Ishikawa (cell line): ENCODE results near the gene NRBF2.

Experiments used
- CEBPB ChIP-seq: IDR thresholded peaks from 2 replicates; pipeline ENCODE4 v1.6.1; 2012
- CREB1 ChIP-seq: IDR thresholded peaks from 2 replicates; pipeline ENCODE4 v1.6.1; 2012; ENCODE audit warnings: low read depth
- EGR1 ChIP-seq: IDR thresholded peaks from 2 replicates; pipeline ENCODE4 v1.6.1; 2012
- EP300 ChIP-seq: IDR thresholded peaks from 2 replicates; pipeline ENCODE4 v1.6.1; 2012; ENCODE audit warnings: borderline replicate concordance
- FOXM1 ChIP-seq: IDR thresholded peaks from 2 replicates; pipeline ENCODE4 v1.6.1; 2012; ENCODE audit warnings: low read depth, borderline replicate concordance
- NFIC ChIP-seq: IDR thresholded peaks from 2 replicates; pipeline ENCODE4 v1.6.1; 2012
- RAD21 ChIP-seq: IDR thresholded peaks from 2 replicates; pipeline ENCODE4 v1.6.1; 2012; ENCODE audit warnings: low read depth
- TAF1 ChIP-seq: IDR thresholded peaks from 2 replicates; pipeline ENCODE4 v1.6.1; 2012; ENCODE audit warnings: low read depth, mild to moderate bottlenecking
- TCF12 ChIP-seq: IDR thresholded peaks from 2 replicates; pipeline ENCODE4 v1.6.1; 2012; ENCODE audit warnings: low read depth
- YY1 ChIP-seq: IDR thresholded peaks from 2 replicates; pipeline ENCODE4 v1.6.1; 2012; ENCODE audit warnings: low read depth
- ZBTB7A ChIP-seq: IDR thresholded peaks from 2 replicates; pipeline ENCODE4 v1.6.1; 2012; ENCODE audit warnings: low read depth
- TF ChIP-seq, protein P1 (sequence below): IDR thresholded peaks from 2 replicates; pipeline ENCODE4 v1.6.1; 2012
- TF ChIP-seq, protein P2 (sequence below): IDR thresholded peaks from 2 replicates; pipeline ENCODE4 v1.6.1; 2012
- TF ChIP-seq, protein P3 (sequence below): IDR thresholded peaks from 2 replicates; pipeline ENCODE4 v1.6.1; 2012; ENCODE audit warnings: low read depth, mild to moderate bottlenecking

The NRBF2 gene

DNA sequence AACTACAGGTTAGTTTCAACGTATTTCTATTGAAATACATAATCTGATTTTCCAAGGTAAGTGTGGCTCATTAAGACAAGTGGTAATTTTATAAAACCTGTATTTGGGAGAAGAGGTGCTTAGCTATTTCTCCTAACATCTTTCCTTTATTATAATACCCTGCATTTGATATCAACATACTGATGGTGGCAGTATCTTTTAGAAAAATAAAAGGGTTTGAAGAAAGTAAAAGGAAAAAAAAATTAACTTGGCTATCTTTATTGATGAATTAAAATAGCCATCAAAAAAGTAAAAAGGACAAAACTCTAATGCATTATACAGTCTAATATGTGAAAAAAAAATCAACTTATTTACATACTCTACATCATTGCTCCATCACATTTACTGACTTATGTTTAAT, 68.0 kb downstream of the NRBF2 start:
- TF ChIP-seq, protein P1, sequence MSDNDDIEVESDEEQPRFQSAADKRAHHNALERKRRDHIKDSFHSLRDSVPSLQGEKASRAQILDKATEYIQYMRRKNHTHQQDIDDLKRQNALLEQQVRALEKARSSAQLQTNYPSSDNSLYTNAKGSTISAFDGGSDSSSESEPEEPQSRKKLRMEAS, result no peak
- no peak for TF ChIP-seq EGR1
- TF ChIP-seq FOXM1, result no peak
- no peak for TF ChIP-seq CREB1
- TF ChIP-seq CEBPB, result no peak
- TF ChIP-seq, protein P2, sequence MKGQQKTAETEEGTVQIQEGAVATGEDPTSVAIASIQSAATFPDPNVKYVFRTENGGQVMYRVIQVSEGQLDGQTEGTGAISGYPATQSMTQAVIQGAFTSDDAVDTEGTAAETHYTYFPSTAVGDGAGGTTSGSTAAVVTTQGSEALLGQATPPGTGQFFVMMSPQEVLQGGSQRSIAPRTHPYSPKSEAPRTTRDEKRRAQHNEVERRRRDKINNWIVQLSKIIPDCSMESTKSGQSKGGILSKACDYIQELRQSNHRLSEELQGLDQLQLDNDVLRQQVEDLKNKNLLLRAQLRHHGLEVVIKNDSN, result no peak
- TF ChIP-seq EP300, result no peak
- no peak for TF ChIP-seq ZBTB7A
- no peak for TF ChIP-seq TCF12
- no peak for TF ChIP-seq RAD21
- TF ChIP-seq, protein P3, sequence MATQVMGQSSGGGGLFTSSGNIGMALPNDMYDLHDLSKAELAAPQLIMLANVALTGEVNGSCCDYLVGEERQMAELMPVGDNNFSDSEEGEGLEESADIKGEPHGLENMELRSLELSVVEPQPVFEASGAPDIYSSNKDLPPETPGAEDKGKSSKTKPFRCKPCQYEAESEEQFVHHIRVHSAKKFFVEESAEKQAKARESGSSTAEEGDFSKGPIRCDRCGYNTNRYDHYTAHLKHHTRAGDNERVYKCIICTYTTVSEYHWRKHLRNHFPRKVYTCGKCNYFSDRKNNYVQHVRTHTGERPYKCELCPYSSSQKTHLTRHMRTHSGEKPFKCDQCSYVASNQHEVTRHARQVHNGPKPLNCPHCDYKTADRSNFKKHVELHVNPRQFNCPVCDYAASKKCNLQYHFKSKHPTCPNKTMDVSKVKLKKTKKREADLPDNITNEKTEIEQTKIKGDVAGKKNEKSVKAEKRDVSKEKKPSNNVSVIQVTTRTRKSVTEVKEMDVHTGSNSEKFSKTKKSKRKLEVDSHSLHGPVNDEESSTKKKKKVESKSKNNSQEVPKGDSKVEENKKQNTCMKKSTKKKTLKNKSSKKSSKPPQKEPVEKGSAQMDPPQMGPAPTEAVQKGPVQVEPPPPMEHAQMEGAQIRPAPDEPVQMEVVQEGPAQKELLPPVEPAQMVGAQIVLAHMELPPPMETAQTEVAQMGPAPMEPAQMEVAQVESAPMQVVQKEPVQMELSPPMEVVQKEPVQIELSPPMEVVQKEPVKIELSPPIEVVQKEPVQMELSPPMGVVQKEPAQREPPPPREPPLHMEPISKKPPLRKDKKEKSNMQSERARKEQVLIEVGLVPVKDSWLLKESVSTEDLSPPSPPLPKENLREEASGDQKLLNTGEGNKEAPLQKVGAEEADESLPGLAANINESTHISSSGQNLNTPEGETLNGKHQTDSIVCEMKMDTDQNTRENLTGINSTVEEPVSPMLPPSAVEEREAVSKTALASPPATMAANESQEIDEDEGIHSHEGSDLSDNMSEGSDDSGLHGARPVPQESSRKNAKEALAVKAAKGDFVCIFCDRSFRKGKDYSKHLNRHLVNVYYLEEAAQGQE, result no peak
- no peak for TF ChIP-seq NFIC
- TF ChIP-seq TAF1, result no peak
- TF ChIP-seq YY1, result no peak
